Stimulated activated naive CD8-positive, alpha-beta T cell treated with anti-CD3 and anti-CD28 coated beads, Interleukin-15, Interleukin-2, amounts not matched to agents 100 U/mL and 50 U/mL, for 24 hours (primary cell): ENCODE data around the gene LAMA2.

Source experiments
- ATAC-seq: fragments of 150-1000 bp; cut with Tn5 transposase; one replicate; pipeline ENCODE4 v1.10.0; 2021
- DNase-seq: peaks from one replicate; pipeline ENCODE4 v3.0.0; 2021

Gene LAMA2

DNA sequence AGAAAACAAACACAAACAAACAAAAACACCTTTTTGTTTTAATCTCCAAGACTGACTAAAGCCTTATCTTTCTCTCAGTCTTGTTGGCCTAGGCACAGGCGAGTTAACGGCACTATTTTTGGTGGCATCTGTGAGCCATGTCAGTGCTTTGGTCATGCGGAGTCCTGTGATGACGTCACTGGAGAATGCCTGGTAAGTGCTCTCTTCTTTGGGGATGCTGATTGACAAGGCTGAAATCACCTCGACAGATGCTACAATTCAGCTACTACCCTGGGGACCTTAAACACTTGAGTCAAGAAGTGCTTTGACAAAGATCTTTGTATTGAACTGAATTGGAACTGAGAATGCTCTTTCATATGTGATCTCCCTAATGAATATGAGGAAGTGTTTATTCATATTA lies 384.1 kb downstream of the LAMA2 start:
- ATAC-seq (no peak), DNase-seq (no peak)

DNA sequence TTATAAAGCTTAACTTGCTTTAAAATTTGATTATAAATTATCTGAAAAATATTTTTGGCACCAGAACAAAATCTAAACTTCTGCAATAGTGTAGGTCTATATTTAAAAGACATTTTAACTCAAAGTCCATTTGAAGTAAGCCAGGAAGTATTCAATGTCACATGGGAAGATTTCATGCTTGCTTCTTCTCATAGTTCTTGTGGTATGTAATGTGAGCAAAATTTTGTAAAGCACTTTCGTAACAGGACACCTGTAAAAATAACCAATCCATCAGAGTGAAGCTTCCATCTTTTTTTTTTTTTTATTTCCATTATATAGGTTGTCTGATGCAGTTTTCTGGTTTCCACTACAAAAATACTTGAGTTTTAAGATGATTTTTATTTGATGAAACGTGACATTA lies 386.1 kb downstream of the LAMA2 start:
- no peak for DNase-seq
- no peak for ATAC-seq

DNA sequence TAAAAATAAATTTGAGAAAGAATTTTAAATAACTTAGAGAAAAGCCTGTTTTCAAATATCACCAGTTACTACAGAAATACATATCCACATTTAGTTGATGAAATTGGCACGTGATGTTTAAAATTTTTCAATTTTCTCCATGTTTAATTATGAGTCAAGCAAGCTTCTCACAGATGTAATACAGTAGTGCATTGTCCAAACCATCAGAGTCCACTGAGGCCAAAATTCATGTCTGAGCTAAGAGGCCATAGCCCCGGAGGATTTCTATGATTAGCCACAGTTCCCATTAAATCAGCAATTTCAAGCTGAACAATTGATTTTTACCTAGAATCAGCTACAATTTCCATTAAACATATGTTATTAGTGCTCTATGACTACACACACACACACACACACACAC lies 387.0 kb downstream of the LAMA2 start:
- DNase-seq (no peak), ATAC-seq (no peak)

DNA sequence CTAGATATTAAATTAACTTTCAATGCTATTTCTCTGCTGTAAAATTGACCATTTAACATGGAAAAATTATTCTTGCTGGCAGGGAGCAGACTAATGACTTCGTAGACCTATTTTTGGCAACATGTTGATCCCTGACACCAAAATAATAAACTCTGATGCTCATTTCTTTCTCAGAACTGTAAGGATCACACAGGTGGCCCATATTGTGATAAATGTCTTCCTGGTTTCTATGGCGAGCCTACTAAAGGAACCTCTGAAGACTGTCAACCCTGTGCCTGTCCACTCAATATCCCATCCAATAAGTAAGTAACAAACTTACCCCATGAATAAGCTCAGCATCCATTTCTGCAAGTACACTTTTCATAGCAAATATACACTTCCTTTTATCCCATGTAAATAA lies 387.5 kb downstream of the LAMA2 start:
- DNase-seq = no peak
- ATAC-seq = no peak

DNA sequence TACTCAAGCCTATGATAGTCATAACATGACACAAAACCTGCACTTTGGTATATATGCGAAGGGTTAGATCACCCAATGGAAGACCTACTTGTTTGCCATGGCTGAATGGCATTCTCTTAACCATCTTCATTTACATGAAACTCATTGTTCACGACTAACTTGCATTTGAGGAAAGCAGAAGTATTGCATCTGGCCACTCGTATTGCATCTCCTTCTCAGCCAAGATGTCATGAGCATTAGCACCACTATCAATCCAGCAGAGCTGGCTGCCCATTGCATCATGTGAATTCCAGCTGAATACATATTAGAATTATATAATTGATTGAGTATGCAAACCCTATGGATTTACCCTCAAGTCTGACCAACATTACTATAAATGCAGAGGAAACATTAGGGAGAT lies 390.2 kb downstream of the LAMA2 start:
- no peak for DNase-seq
- no peak for ATAC-seq

DNA sequence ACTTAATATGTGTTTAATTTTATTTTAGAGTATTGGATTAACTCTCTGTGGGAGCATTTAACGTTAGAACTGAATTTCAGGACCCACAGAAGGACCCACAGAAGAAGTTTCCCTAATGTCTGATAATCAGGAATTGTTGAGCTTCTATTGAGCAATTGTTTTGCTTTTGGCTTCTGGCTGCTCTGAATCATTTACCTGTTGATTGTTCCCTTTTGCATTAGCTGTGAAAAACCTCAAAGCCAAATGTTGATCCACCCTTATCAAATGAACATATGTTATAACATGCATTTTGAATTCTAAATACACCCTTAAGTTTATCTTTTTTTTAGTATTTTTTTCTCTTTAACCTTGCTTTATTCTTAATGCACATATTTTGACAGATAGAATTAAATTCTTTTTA lies 393.5 kb downstream of the LAMA2 start:
- ATAC-seq (no peak), DNase-seq (no peak)

DNA sequence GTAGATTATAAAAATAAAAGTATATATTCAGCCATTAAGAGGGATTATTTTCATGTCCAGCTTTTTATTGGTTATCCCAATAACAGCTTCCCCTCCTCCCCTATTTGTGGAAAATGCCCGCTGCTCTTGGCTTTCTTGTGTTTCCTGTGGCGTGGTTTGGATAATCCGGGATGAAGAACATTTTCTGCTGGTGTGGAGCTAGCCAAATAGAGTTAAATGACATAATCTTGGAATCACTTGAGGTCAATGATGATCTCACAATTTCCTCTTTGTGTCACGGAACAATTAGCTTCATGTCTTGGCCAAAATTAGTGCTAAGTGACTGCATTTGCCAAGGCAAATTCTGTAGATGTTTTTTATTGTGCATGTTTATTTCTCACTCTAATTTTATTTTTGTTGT lies 394.0 kb downstream of the LAMA2 start:
- DNase-seq (no peak), ATAC-seq (no peak)

DNA sequence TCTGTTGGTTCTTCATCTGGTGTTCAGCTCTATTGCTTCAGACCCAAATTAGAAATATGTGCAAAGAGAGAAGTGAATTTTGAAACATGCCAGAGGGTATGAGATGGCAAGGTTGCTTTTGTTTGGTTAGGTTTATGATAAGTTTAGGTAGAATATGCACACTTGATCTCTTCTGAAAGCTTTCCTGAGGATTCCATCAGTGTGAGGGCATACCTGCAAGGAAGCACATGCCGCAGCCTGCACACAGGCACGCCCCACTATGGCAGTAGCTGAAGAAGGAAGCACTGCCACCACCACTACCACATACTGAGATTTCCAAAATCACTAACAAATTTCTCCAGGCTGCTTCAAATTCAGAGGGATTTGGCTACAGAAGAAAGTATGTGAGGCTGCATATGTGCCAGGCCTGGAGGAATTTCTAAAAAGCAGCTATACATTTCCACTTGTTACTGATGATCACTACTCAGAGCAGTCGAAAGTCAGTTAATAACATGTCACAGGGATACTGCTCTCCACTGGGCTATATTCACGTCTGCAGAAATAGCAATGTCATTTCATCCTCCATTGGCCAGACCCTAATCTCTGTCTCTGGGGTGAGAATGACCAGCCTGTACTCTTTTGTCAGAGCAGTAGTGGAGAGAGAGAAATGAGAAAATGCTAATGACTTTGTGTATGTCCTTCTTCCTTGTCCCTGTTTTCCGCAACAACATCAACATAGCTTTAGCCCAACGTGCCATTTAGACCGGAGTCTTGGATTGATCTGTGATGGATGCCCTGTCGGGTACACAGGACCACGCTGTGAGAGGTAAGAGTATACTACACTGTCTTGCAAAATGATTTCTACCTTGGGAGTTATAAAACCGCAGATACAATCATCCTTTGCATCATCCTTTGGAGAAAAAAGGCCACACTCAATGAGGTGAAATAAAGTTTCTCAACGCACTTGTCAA lies 396.7 kb downstream of the LAMA2 start:
- ATAC-seq = no peak
- no peak for DNase-seq

DNA sequence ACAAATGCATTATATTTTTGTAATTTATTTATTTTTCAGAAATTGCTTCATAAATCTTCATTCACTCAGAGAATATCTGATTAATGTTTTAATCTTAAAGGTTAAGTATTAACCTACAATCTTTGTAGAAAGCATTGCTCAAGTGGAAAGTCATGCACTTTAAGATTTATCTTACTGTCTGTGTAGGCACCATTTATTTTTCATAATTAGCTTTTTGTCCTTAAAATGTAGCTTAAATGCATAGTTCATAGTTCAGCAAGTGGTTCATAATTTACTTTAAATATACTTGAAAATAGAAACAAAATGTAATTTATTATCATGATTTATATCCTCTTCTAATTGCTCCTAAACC lies 397.3 kb downstream of the LAMA2 start:
- DNase-seq = no peak

DNA sequence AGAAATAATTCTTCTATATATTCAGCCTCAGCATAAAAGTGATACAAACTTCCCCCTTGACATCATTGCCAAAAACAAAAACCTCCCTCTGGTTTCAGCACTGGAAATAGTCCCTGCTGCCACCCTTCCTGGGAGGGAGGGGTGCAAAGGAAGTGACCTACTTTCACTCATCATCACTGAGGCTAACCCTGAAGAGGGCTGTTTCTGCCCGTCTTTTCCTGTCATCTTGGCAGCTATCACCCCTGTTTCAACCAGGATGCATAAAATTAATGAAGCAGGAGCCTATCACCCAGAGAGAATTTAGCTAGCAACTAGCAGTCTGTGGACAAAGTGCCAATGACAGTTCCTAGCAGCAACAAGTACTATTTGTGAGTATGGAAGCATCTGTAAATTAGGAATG lies 397.8 kb downstream of the LAMA2 start:
- peak; percentile 91 for ATAC-seq
- peak; percentile 16 for DNase-seq

More for the DNA sequence above, 397.3 kb downstream of the LAMA2 start:
- ATAC-seq = no peak

DNA sequence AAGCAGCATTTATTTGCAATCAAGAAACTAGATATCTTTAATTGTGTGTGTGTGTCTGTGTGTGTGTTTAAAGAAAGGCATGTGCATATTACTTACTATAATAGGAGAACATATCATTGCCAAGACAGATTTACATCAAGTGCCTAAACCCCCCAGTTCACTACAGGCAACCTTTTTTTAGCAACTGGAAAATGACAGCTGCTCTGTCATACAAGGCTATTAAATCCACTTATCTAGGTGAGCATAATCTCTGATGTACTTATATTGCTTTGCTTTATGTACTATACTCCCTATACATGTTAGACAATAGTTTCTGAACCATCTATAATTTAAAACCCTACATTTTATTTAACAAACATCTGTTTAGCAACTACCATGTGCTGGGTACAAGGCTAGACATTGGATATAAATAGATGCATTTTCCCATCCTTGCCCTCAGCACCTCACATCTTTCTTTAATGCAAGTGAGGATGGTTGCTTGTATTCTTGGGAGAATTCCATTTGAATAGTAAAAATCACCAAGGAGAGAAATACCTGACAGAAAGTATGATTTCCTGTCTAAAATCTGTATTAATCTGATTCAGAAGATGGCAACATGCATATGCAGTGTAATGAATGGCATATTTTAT lies 398.3 kb downstream of the LAMA2 start:
- DNase-seq (no peak), ATAC-seq (no peak)

DNA sequence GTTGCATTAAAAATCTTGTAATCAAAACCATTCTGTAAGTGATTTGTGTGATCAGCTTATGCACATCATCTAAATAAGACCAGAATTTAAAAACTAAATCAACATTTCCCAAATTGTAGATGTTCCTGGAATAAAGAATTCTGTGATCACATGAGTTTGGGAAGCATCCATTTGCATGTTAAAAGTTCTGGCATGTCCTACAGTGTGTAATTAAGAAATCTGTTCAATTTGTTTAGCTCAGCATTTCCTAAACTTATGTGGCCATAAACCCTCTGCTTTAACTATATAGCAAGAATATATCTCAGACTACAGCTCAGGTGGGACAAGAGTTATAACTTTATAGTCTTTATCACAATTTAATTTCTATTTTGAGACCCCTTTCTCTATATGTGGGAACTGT lies 399.1 kb downstream of the LAMA2 start:
- ATAC-seq = no peak
- no peak for DNase-seq

DNA sequence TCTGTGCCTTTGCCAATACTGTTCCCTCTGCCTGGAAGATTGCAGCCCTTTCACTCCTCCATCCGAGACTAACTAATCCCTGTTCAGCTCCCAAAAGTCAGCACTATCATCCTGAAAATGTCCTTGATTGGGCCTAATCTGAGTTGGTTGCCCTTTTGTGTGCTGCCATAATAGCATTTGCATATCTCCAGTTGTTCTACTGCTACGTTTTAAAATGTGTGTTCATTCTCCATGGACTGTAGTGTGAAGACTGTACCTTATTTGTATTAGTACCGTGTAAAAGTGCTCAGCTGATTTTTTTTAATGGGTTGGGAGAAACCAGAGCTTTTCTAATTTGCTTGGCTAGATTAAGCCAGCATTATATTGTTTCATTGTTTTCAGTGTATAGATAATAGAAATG lies 401.3 kb downstream of the LAMA2 start:
- DNase-seq = no peak
- ATAC-seq = no peak

DNA sequence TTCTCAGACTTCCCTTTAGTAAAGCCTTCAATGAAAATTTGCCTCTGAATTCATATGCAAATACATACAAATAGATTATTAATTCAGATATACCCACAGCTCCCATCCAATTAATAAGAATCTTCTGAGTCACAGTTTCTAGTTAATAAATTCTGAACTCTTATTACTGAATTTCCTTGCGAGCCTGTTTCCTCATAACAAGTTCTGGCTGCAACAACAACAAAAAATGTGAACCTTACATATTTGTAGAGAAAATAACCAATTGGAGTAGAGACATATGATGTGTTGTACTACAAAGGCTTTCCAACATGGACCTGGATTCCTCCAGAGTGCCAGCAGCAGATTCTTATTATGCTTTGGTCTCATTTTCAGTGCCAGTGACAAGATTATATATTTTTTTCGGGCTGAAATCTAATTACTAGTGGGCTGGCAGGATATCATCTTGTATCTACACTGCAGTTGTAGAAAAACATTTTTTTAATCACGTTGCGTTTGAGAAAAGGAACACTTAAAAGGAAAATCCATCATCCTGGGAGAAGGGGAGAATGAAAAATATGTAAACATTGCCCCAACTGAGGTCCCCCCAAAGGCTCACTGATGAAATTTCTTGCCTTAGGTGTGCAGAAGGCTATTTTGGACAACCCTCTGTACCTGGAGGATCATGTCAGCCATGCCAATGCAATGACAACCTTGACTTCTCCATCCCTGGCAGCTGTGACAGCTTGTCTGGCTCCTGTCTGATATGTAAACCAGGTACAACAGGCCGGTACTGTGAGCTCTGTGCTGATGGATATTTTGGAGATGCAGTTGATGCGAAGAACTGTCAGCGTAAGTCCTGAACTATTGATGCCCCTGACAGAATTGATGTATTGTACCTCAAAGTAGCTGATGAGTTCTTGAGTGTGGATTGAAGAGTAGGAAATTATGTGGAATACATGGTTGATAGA lies 404.6 kb downstream of the LAMA2 start:
- ATAC-seq (no peak), DNase-seq (no peak)

DNA sequence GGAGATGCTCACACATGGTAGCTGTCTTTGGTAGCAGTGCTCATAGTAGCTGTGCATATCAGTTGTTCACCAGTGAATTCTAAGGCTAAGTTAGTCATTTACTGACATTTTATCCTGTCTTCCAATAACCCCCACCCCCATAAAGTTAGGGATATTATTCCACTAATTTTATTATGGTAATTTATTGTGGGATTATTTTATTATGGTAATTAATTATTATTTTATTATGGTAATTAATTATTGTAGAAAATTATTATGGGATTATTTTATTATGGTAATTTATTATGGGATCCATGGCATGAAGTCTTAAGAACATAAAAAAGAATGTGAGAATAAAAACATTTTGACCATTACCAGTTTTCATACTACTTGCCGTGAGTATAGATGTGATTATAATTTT lies 406.5 kb downstream of the LAMA2 start:
- ATAC-seq (no peak), DNase-seq (no peak)

DNA sequence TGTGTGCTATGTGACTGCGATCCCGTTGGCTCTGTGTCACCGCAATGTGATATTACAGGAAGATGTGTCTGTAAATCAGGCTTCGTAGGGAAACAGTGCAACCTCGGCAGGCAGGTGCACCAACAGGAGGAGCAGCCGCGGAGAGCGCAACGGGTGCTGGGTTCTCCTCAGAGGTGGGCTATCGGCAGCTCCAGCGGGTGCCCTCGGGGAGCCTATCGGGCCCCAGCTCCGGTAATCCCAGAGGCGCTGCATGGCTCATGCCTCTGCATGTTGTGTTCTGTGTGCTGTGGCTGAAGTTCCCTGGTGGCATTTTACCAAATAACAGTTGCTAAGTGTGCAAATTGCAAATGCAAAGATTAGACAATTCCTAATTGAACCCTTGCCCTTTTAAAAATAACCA lies 409.9 kb downstream of the LAMA2 start:
- no peak for DNase-seq

DNA sequence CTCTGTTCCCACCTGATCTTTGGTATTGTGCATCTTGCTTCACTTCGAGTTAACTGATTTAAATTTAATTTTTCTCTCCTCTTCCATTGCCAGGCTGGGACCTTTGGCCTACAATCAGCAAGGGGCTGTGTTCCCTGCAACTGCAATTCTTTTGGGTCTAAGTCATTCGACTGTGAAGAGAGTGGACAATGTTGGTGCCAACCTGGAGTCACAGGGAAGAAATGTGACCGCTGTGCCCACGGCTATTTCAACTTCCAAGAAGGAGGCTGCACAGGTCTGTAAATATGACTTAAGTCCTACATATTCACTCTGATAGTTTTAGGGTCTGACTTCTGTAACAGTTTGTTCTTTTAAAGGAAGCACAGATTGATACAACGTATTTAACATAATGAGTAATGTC lies 414.7 kb downstream of the LAMA2 start:
- no peak for DNase-seq
- ATAC-seq = no peak

More for the DNA sequence above, 409.9 kb downstream of the LAMA2 start:
- ATAC-seq = no peak

DNA sequence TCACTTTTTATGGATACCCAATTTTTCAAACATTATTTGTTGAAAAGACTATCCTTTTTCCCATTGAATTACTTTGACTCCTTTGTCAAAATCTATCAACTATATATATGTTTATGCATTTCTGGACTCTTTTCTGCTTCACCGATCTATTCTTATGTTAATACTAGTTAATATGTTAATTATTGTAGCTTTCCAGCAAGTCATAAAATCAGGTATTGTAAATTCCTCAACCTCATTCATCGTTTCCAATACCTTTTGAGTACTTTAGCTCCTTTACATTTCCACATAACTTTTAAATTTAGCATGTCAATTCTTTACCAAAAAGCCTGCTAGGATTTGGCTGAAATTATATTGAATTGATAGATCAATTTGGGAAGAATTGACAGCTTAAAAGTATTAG lies 419.7 kb downstream of the LAMA2 start:
- no peak for ATAC-seq

DNA sequence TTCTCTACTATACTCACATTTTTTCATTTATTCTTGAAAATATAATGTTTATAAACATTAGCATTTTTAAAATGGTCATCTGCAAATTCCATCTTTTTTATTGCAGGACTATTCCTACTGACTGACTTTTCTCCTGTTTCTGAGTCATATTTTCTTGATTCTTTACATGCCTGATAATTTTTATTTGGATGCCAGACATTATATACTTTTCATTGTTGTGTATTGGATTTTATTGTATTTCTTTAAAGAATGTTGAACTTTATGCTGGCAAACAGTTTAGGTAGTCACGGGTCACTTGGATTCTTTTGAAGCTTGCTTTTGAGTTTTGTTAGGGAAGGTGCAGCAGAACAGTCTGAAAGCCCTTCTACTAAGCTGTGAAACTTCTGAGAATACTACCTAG lies 423.9 kb downstream of the LAMA2 start:
- ATAC-seq (no peak), DNase-seq (no peak)

More for the DNA sequence above, 419.7 kb downstream of the LAMA2 start:
- DNase-seq = no peak

DNA sequence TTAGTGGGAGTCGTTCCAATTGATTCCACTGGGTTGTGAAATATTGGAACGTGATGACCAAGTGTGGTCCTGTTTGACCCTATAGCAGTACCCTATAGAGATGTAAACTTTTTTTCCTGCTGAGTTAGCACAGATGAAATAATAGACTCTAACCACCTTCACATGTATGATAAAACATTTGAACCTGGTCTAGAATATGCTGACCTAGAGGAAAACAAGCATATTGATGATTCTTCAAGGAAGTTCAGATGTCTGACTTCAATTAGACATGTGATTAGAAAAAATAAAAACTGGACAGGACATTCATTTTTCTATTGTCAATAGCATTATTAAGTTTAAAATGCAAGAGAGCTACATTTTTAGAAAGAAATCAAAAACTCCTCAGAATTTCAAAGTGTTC lies 424.9 kb downstream of the LAMA2 start:
- no peak for DNase-seq
- no peak for ATAC-seq

DNA sequence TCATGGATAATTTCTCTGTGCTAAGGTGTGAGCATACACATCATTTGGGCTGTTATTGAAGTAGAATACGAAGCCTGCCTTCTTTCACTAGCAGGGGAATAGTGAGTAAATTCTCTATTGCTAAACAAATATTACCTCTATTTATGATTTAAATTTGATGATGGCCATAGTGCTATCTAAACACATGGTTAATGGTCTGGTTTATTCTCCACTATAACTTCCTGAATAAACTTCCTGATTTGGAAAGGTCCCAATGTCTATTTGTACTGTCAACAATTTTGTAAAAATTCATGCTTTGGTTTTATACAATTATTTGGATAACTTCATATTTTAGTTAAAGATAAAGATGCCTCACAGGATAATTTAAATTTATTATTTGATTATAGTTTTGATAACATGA lies 426.2 kb downstream of the LAMA2 start:
- DNase-seq (no peak), ATAC-seq (no peak)

DNA sequence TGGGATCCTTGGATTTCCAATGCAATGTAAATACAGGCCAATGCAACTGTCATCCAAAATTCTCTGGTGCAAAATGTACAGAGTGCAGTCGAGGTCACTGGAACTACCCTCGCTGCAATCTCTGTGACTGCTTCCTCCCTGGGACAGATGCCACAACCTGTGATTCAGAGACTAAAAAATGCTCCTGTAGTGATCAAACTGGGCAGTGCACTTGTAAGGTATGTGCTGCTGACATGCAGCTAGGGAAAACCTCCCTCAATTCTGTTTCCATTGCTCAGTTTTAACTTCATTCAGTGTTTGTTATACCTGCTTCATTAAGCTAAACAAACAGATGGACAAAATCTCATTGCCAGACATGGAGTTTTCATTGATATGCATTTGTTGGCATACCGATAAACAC lies 429.9 kb downstream of the LAMA2 start:
- DNase-seq = no peak
- ATAC-seq = no peak

DNA sequence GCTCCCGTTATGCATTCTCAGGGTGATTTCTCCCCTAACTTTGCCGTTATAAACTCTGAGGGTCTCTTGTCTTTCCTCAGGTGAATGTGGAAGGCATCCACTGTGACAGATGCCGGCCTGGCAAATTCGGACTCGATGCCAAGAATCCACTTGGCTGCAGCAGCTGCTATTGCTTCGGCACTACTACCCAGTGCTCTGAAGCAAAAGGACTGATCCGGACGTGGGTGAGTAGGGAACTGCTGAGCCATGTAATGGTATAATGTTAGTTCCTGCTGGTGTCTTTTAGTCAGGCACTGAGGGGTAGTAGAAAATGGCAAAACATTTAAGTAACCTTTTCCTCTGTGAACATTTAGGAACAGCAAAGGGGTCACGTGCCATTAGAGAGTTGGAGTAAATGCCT lies 431.6 kb downstream of the LAMA2 start:
- ATAC-seq (no peak), DNase-seq (no peak)
